ENCODE results near the gene ADTRP.

DNA sequence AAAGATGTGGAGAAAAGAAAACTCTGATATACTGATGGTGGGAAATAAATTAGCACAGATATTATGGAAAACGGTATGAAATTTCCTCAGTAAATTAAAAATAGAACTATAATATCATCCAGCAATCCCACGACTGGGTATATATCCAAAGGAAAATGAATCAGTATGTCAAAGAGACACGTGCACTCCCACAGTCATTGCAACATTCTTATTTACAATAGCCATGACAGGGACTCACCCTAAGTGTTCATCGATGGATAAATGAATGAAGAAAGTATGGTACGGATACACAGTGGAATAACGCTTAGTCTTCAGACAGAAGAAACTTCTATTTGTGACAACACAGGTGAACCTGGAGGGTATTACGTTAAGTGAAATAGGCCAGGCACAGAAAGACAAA lies 5.7 kb upstream of the ADTRP start:
- TF ChIP-seq POLR2AphosphoS5 (IDR thresholded peaks at IDR 0.05; ENCODE audit: insufficient read depth in 1 of 2, low read depth in 1 of 2), result no peak
- no peak for TF ChIP-seq CTCF (IDR thresholded peaks at IDR 0.05)
- TF ChIP-seq POLR2A (IDR thresholded peaks at IDR 0.05), result no peak
